AG04450 (cell line): ENCODE data around the gene INO80B. TPM values are rescaled to one million over a fixed set of nuclear protein-coding genes. Genes with fewer than 3 reads are reported as not detected.

Experiments used
- CTCF ChIA-PET: fragments of 300-600, 350-600 bp; formaldehyde crosslinking; extraction: SDS; loops from one replicate; lab custom pipeline; 2022; ENCODE audit warnings: antibody characterized with exemption, inconsistent platforms; lab: Charles Lee
- POLR2A ChIA-PET: fragments of 350-600 bp; formaldehyde crosslinking; extraction: SDS; loops from one replicate; lab custom pipeline; 2021; ENCODE audit warnings: antibody characterized with exemption, inconsistent platforms; lab: Yijun Ruan, JAX
- DNase-seq: peaks from one replicate; pipeline ENCODE4 v3.0.0-alpha.2; 2011; ENCODE audit warnings: low read depth, low spot score
- H3K27ac ChIP-seq: one replicate; pipeline ENCODE4 v1.5.1; 2012; ENCODE audit warnings: low read depth, low read length, control low read depth
- H3K27me3 ChIP-seq: one replicate; pipeline ENCODE4 v1.6.0; 2012; ENCODE audit warnings: low read length; ENCODE audit not compliant: control insufficient read depth, insufficient read depth
- H3K4me3 ChIP-seq: 2 replicates; pipeline ENCODE4 v1.5.1; 2011; ENCODE audit warnings: mild to moderate bottlenecking, low read depth, low read length, control low read depth
- H3K9me3 ChIP-seq: 2 replicates; pipeline ENCODE4 v1.5.1; 2012; ENCODE audit warnings: low read length; ENCODE audit not compliant: control insufficient read depth, insufficient read depth
- CTCF ChIP-seq: IDR thresholded peaks from 2 replicates; pipeline ENCODE4 v1.5.1; 2011; ENCODE audit warnings: low read depth, low read length, control low read depth, inconsistent platforms
- polyA plus RNA-seq: library from polyadenylated mRNA; depleted of rRNA; stranded (reverse); fragments of >200 nt; gene quantifications from 2 replicates; pipeline ENCODE4 v1.2.3, GENCODE V29; 2011

The INO80B gene
- polyA plus RNA-seq, 1 experiment: 4.8 TPM

GRCh38 chr2:74425523-74425922, 29.4 kb upstream of the INO80B start:
- Histone ChIP-seq H3K4me3 (no peak overlapping the region), H3K27ac (no peak overlapping the region), H3K27me3 (no peaks in the 10 kb centered on the region), H3K9me3 (no peaks in the 10 kb centered on the region)
- ChIA-PET CTCF (no interaction called here), POLR2A (no interaction called here)
- no peak for DNase-seq
- TF ChIP-seq CTCF: no peak

GRCh38 chr2:74426181-74426758, 28.6 kb upstream of the INO80B start:
- H3K4me3 ChIP-seq: no peak overlapping the region
- no peak overlapping the region for H3K27ac ChIP-seq
- no peak for DNase-seq
- ChIA-PET POLR2A (no interaction called here), CTCF (no interaction called here)
- no peaks in the 10 kb centered on the region for H3K27me3 ChIP-seq
- no peaks in the 10 kb centered on the region for H3K9me3 ChIP-seq
- TF ChIP-seq CTCF: no peak

- no peaks in the 10 kb centered on the region for H3K9me3 ChIP-seq
- CTCF ChIA-PET: no interaction called here
These were observed 27.3 kb upstream of the INO80B start for GRCh38 chr2:74427551-74427950.

GRCh38 chr2:74428675-74429074, 26.2 kb upstream of the INO80B start:
- ChIA-PET CTCF (no interaction called here), POLR2A (no interaction called here)
- no peak overlapping the region for H3K4me3 ChIP-seq
- DNase-seq: no peak
- H3K27me3 ChIP-seq: no peaks in the 10 kb centered on the region
- no peak for TF ChIP-seq CTCF
- H3K27ac ChIP-seq: no peak overlapping the region
- H3K9me3 ChIP-seq: no peaks in the 10 kb centered on the region

More at GRCh38 chr2:74427551-74427950, 27.3 kb upstream of the INO80B start:
- TF ChIP-seq CTCF: no peak
- Histone ChIP-seq H3K4me3 (no peak overlapping the region), H3K27me3 (no peaks in the 10 kb centered on the region), H3K27ac (no peak overlapping the region)
- no peak for DNase-seq
- POLR2A ChIA-PET: interaction anchor here (0.7 kb wide), 1 partner anchor 36 kb away, joined by 5 read pairs; no protein-coding TSS in a partner anchor

GRCh38 chr2:74429487-74430451, 25.1 kb upstream of the INO80B start:
- Histone ChIP-seq H3K27me3 (no peaks in the 10 kb centered on the region), H3K4me3 (no peak overlapping the region), H3K27ac (no peak overlapping the region), H3K9me3 (no peaks in the 10 kb centered on the region)
- POLR2A ChIA-PET: no interaction called here
- CTCF ChIA-PET: no interaction called here
- no peak for DNase-seq
- no peak for TF ChIP-seq CTCF
